Measurements from ENCODE around the gene PLEKHB1. TPM values are rescaled to one million over a fixed set of nuclear protein-coding genes. Genes with fewer than 3 reads are reported as not detected.

The PLEKHB1 gene, protein sequence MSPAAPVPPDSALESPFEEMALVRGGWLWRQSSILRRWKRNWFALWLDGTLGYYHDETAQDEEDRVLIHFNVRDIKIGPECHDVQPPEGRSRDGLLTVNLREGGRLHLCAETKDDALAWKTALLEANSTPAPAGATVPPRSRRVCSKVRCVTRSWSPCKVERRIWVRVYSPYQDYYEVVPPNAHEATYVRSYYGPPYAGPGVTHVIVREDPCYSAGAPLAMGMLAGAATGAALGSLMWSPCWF
- 0.20 TPM for total RNA-seq

DNA sequence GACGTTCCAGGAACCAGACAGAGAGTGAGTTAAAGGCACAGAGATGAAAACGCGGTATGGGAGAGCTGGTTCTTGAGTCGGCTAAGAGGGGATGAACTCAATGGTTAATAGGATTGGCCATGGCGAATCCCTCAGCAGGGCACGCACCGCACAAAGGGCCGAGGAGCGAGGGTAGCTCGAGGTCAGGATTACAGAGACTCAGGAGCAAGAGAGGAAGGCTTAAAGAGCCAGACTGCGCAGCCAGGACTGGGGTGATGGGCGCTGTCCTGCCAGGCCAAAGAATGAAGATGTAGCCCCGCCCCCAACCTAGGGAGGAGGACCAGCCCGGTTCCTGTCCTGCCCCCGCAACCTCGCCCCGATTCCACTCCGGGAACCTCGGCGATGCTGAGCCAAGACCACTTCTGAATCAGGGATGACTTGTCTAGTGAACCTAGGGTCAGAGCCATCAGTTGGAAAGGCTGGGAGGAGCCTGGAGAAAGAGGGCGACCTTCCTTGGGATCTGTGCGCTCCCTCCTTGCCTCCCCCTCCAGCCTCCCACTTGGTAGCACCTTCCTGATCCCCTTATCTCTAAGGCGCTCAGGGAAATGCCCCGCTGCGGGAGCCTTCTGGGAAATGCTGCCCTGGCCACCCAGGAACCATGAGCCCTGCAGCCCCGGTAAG is at the start of gene PLEKHB1:
Gene PLEKHB1, plus strand, starts transcription at position 610 of the 660 bp plus-strand sequence. Its CDS starts 28 bp downstream, at position 638.
- DNase-seq, result no peak

DNA sequence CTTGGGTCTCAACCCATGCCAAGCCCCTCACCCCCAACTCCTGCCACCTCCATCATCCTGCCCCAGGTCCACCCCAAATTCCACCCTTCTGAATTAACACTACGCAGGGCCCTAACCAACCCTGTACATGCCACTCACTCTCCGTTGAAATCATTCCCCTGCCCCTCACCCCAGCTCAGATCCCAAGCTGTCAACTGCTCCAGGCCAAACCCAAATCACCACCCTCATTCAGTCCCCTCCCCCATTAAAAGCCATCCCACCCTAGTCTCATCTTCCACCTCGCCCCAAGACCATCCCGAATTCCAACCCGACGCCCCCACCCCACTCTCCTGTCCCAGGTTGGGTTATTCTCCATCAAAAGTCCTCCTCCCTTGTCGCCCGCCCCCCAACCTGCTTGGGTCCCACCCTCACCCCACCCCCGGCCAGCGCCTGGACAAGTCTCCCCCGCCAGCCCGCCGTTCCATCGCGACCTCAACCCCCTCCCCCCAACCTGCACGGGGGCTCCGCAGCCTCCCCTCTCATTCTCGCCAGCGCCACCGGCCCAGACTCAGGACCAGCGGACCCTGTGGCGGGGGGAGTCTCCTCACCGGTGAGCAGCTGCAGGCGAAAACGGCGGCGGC is 48.9 kb upstream of the PLEKHB1 start:
- DNase-seq, result no peak

DNA sequence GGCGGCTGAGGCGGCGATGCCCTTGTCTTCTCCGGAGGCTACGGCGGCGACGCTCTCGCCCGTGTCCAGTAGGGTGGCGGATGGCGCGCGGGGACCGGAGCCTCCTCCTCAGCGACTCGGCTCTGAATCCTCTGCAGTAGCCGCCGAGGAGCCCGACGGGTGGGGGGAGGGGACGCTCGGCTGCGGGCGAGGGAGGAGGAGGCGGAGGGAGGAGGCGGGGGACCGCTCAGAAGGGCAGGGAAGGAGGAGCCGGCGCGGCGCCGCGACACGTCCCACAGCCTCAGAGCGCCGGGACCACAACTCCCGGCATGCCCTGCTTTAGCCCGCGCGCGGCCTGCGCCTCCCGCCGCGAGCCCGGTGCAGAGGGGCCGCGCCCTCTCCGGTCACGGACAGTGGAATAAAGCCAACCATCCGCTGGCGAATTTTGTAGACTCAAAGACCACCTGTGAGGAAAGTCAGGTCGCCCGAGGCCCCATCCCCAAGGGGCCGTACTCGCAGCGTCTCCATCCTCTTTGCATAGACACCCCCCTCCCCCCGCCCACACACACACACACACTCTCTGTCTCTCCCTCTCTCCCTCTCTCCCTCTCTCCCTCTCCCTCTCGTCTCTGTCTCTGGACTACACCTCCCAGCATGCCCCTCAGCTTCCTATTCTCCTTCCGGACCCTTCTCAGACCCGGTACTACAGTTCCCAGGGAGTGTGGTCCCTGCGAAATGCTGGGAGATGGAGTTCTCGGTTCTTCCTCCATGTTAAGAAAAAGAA is 48.2 kb upstream of the PLEKHB1 start, which contains the start of gene FAM168A:
Gene FAM168A, minus strand, starts transcription at position 157 of the 763 bp plus-strand sequence. CDS start 129,638 bp downstream, outside the sequence.
- DNase-seq, result peak; percentile 99

- no peak for DNase-seq
Measured at GRCh38 chr11:73598719-73599379, 47.5 kb upstream of the PLEKHB1 start.

DNA sequence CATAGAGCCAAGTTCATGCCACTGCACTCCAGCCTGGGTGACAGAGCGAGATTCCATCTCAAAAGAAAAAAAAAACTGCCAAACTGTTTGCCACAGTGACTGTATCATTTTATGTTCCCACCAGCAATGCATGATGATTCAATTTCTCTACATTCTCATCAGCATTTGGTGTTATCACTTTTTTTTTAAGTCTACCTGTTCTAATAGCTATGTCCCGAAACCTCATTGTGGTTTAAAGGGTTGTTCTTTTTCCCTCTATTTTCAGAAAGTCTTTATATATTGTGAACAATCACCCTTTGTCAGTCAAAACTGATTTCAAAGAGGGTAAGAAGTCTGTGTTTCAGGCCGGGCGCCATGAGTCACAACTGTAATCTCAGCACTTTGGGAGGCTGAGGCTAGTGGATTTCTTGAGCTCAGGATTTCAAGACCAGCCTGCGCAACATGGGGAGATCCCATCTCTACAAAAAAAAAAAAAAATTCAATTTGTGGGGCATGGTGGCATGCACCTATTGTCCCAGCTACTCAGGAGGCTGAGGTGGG is 33.7 kb upstream of the PLEKHB1 start:
- DNase-seq, result no peak

DNA sequence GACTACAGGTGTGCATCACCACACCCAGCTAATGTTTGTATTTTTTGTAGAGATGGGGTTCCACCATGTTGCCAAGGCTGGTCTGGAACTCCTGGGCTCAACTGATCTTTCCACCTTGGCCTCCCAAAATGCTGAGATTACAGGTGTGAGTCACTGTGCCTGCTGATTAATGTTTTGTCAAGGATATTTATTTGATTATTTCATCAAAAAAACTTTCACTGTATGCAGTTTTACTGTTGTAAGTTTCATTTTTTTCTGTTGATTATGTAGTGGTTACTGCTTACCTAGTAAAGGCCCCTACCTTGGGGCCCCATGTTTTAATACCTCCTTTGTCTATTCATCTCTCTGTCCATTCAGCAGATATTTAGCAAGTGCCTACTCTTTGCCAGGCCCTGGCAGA is 31.8 kb upstream of the PLEKHB1 start:
- no peak for DNase-seq

- DNase-seq, result no peak
Measured at GRCh38 chr11:73622926-73623593, 23.3 kb upstream of the PLEKHB1 start.

GRCh38 chr11:73623686-73624085 is 22.7 kb upstream of the PLEKHB1 start:
- no peak for DNase-seq

- peak; percentile 58 for DNase-seq
Measured at GRCh38 chr11:73625696-73626318, 20.6 kb upstream of the PLEKHB1 start.

GRCh38 chr11:73629907-73630306 is 16.5 kb upstream of the PLEKHB1 start:
- DNase-seq, result no peak

GRCh38 chr11:73632996-73633395 is 13.4 kb upstream of the PLEKHB1 start:
- no peak for DNase-seq

DNA sequence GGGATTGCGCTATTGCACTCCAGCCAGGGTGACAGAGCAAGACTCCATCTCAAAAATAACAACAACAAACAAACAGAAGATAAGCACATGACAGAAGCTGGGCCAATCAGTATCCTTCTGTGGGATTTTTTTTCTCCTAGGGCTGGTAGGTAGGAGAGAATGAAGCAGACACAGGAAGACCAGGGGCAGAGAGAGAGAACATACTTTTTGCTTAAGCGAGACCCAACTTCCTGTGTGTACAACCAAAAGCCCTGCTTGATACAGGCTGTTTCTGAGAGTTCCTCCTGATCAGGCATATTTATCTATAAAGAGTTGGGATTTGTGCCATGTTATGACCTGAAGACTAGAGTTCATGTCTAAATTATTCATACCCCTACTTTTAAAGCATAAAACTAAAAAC is 12.4 kb upstream of the PLEKHB1 start:
- DNase-seq, result no peak

GRCh38 chr11:73635721-73636120 is 10.7 kb upstream of the PLEKHB1 start:
- DNase-seq, result no peak

DNA sequence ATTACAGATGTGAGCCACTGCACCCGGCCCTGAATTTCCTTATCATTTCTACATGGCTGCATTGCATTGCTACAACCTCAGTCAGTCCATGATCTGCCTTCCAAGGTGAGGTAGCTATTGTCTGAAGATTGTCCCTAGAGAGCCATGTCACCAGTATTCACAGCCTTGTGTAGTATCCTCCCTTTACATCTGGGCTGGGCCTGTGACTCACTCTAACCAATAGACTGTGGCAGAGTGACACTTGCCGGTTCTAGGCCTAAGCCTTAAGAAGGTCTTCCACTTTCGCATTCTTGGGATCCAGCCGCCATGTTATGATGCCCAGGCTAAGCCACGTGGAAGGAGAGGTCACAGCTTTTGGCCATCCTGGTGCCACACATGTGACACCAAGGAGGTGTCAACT is 10.1 kb upstream of the PLEKHB1 start:
- DNase-seq, result no peak

GRCh38 chr11:73637012-73637411 is 9.4 kb upstream of the PLEKHB1 start:
- no peak for DNase-seq

GRCh38 chr11:73640592-73640991 is 5.8 kb upstream of the PLEKHB1 start:
- no peak for DNase-seq

DNA sequence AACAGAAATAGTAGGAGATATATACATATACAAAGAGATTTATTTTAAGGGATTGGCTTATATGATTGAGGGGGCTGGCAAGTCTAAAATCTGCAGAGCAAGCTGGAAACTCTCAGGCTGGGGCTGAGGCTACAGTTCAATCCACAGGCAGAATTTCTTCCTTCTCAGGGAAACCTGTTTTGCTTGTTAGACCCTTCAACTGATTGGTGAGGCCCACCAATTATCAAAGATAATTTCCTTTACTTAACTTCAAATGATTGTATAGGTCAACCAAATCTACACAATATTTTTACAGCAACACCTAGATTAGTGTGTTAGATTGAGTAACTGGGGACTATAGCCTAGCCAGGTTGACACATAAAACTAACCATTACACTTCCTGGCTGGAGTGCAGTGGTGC is 4.7 kb upstream of the PLEKHB1 start:
- no peak for DNase-seq

GRCh38 chr11:73645121-73645969 is 1.0 kb upstream of the PLEKHB1 start:
- DNase-seq, result no peak

- DNase-seq, result peak; percentile 22
Measured at GRCh38 chr11:73647459-73648100, 1.2 kb downstream of the PLEKHB1 start.

All from skin of body (tissue), 2 donors.